Ovary (tissue), 3 donors: ENCODE measurements around the gene ZMIZ1.

Experiments used
- CTCF ChIP-seq, 3 donors: fragments of 450-650 bp in 2 of 3; fragments of 200-600 bp in 1 of 3; IDR thresholded peaks; one replicate each; pipeline versions ENCODE4 v1.5.1 to v1.8.0; 2016 to 2022; ENCODE audit warnings: antibody characterized with exemption in 3 of 3, mild to moderate bottlenecking in 1 of 3
- POLR2A ChIP-seq: fragments of 450-650 bp; IDR thresholded peaks from one replicate; pipeline ENCODE4 v1.6.1; 2017; ENCODE audit warnings: antibody characterized with exemption, mild to moderate bottlenecking, moderate library complexity
- donor health status: DM: no; HTN: no; CAD: no.

- no peak for TF ChIP-seq CTCF (IDR thresholded peaks at IDR 0.05)
- TF ChIP-seq POLR2A = no peak
Observed at GRCh38 chr10:79046741-79047583, 21.8 kb upstream of the ZMIZ1 start.
